Measurements from ENCODE around the gene TM9SF1. TPM values are rescaled to one million over a fixed set of nuclear protein-coding genes. Genes with fewer than 3 reads are reported as not detected.

TM9SF1 gene
- total and polyA plus RNA-seq, 10 donors: 4.7 to 53.6 (median 34.5) TPM

DNA sequence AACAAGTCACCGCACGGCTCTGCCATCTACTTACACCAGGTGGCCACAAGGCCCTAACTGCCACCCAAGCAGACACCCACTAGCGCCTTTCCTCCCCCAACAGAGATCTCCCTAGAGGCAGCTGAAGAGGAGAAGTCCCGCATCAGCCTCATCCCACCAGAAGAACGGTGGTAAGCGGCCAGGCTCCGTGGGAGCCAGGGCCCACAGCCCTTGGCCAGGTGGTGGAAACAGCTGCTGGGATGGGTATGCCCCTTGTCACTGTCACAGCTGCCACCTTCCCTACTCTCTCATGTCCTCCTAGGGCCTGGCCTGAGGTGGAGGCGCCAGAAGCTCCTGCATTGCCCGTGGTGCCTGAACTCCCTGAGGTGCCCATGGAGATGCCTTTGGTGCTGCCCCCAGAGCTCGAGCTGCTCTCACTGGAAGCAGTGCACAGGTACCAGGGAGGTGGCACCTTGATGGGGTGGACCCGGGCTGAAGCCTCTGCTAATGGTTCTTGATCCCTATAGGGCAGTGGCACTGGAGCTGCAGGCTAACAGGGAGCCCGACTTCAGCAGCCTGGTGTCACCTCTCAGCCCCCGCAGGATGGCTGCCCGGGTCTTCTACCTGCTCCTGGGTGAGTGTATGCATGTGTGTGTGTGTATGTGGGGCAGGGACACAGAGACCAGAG lies 15.8 kb downstream of the TM9SF1 start:
- TF ChIP-seq POLR2AphosphoS5 (IDR thresholded peaks at IDR 0.05) (peak; percentile 1 to 52 (median 20)), POLR2A (IDR thresholded peaks at IDR 0.05) (no peak)
- H3K27ac ChIP-seq: no peak overlapping the region

DNA sequence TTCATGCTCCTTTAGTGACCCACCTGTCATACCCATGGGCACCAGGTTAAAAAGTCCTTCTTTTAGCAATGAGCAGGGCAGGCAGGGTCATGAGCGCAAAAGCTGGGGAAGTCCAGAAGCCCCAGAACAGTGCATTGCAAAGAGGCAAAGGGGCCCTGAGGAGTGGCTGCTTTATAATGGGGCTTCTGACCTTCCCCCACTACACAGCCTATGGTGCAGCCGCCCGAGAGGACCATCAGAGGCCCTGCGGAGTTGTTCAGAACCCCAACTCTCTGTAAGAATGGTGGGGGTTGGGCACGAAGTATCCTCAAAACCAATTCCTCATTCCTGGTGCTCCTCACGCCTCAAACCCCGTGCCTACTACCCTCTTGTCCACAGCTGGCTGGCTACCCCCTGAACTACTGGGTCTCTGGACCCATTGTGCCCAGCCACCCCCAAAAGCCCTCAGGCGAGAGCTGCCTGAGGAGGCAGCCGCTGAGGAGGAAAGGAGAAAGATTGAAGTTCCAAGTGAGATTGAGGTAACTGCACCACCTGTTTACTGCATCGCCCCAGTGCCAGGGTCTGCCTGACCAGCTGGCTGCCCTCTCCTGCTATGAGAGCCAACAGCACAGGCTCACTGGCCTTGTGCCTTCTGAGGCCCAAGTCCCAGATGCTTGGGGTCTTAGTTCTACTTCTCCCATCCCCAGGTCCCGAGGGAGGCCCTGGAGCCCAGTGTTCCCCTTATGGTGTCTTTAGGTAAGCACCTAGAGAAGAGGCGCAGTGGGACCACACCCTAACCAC lies 16.7 kb downstream of the TM9SF1 start:
- H3K27ac ChIP-seq: no peak overlapping the region

More for the DNA sequence above, 15.8 kb downstream of the TM9SF1 start:
- H3K36me3 ChIP-seq: peaks cover 2 to 100% (median 88%) of the 10 kb centered on the region in 6 donors
- H3K27me3 ChIP-seq (replicated peaks in 1 of 7): no peaks in the 10 kb centered on the region
- no peak overlapping the region for H3K4me3 ChIP-seq
- intact Hi-C loops (cut with DNase I; ENCODE audit: low total_unique reads): no loop called here
- peak; percentile 56 for DNase-seq
- no peaks in the 10 kb centered on the region for H3K9me3 ChIP-seq
- whole genome bisulfite sequencing, 5 donors: 84 to 90% (median 86%) methylated on average over 10 to 14 of the region's 14 CpGs
- H3K4me1 ChIP-seq: no peaks in the 10 kb centered on the region

DNA sequence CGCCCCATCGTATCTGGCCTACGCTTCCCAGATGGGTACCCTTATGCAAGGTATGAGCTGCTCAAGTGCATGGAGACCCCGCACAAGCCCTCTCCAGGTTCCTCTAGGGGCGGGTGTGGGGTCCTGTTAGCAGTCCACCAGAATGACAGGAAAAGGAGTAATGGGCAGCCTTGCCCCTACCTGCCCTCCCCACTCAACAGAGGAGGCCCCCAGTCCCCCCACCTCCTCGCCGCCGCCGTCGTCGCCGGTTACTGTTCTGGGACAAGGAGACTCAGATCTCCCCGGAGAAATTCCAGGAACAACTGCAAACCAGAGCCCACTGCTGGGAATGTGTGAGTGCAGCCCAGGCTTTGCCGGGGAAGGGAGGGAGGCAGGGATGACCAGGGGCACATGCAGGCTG lies 17.4 kb downstream of the TM9SF1 start:
- TF ChIP-seq POLR2A (IDR thresholded peaks at IDR 0.05) (no peak), POLR2AphosphoS5 (IDR thresholded peaks at IDR 0.05) (no peak)
- TF ChIP-seq, protein P1, sequence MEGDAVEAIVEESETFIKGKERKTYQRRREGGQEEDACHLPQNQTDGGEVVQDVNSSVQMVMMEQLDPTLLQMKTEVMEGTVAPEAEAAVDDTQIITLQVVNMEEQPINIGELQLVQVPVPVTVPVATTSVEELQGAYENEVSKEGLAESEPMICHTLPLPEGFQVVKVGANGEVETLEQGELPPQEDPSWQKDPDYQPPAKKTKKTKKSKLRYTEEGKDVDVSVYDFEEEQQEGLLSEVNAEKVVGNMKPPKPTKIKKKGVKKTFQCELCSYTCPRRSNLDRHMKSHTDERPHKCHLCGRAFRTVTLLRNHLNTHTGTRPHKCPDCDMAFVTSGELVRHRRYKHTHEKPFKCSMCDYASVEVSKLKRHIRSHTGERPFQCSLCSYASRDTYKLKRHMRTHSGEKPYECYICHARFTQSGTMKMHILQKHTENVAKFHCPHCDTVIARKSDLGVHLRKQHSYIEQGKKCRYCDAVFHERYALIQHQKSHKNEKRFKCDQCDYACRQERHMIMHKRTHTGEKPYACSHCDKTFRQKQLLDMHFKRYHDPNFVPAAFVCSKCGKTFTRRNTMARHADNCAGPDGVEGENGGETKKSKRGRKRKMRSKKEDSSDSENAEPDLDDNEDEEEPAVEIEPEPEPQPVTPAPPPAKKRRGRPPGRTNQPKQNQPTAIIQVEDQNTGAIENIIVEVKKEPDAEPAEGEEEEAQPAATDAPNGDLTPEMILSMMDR (IDR thresholded peaks at IDR 0.05 in 8 of 11, conservative IDR thresholded peaks at IDR 0.05 in 3 of 11): no peak
- Histone ChIP-seq H3K4me1 (peaks cover 0 to 4% (median under 1%) of the 10 kb centered on the region in 6 donors), H3K9me3 (no peaks in the 10 kb centered on the region), H3K36me3 (peaks cover 2 to 100% (median 78%) of the 10 kb centered on the region in 6 donors), H3K4me3 (no peak overlapping the region), H3K27ac (no peak overlapping the region), H3K27me3 (replicated peaks in 1 of 7) (no peaks in the 10 kb centered on the region)
- intact Hi-C loops (cut with DNase I; ENCODE audit: low total_unique reads): no loop called here
- no peak for DNase-seq
- 86 to 96% (median 93%) methylated on average over 7 to 14 of the region's 14 CpGs for WGBS, 5 donors

More for the DNA sequence above, 16.7 kb downstream of the TM9SF1 start:
- TF ChIP-seq, protein P1 (IDR thresholded peaks at IDR 0.05 in 8 of 11, conservative IDR thresholded peaks at IDR 0.05 in 3 of 11): no peak
- TF ChIP-seq POLR2AphosphoS5 (IDR thresholded peaks at IDR 0.05) (no peak), POLR2A (IDR thresholded peaks at IDR 0.05) (no peak)
- no peaks in the 10 kb centered on the region for H3K27me3 ChIP-seq (replicated peaks in 1 of 7)
- WGBS, 5 donors: 90 to 94% (median 93%) methylated on average over 5 to 12 of the region's 12 CpGs
- intact Hi-C loops (cut with DNase I; ENCODE audit: low total_unique reads): no loop called here
- H3K4me1 ChIP-seq: no peaks in the 10 kb centered on the region
- H3K4me3 ChIP-seq: no peak overlapping the region
- peak; percentile 29 for DNase-seq
- peaks cover 2 to 100% (median 80%) of the 10 kb centered on the region in 6 donors for H3K36me3 ChIP-seq
- H3K9me3 ChIP-seq: no peaks in the 10 kb centered on the region

DNA sequence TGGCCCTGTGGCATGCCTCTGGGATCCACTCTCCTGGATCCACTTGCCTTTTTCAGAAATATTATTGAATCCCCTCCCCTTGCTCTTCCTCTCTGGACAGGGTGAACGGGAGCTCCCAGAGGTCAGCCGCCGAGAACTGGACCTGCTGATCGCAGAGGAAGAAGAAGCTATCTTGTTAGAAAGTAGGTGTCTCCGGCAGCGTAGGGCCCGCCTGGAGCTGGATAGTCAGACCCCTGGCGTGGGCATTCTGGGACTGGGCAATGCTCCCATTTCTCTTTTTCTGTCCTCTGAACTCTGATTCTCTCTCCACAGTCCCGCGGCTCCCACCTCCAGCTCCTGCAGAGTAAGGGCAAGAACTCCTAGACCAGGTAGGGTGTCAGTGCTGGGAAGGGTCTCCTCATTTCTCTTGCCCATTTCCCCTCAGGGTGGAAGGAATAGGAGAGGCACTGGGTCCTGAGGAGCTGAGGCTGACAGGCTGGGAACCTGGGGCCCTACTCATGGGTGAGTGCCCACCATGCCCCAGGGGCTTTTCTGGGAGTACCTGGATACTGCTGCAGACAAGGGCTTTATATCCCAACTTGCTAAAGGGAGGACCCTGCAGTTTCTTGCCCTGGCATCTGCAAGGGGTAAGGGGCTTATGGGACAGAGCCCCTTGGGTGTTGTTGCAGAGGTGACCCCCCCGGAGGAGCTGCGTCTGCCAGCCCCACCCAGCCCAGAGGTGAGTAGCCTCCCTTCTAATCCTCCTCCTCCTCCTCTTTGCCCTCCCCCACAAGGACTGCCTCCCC lies 18.0 kb downstream of the TM9SF1 start:
- H3K9me3 ChIP-seq: no peaks in the 10 kb centered on the region
- H3K27ac ChIP-seq: no peak overlapping the region
- H3K27me3 ChIP-seq (replicated peaks in 1 of 7): no peaks in the 10 kb centered on the region
- H3K4me1 ChIP-seq: peaks cover 2 to 11% (median 6%) of the 10 kb centered on the region in 6 donors
- no peak for DNase-seq
- intact Hi-C loops (cut with DNase I; ENCODE audit: low total_unique reads): no loop called here
- TF ChIP-seq, protein P1 (IDR thresholded peaks at IDR 0.05 in 8 of 11, conservative IDR thresholded peaks at IDR 0.05 in 3 of 11): no peak
- no peak for TF ChIP-seq POLR2AphosphoS5 (IDR thresholded peaks at IDR 0.05)
- no peak for TF ChIP-seq POLR2A (IDR thresholded peaks at IDR 0.05)
- 93 to 96% (median 93%) methylated on average over 10 to 12 of the region's 12 CpGs for WGBS, 5 donors
- H3K4me3 ChIP-seq: no peak overlapping the region
- peaks cover 2 to 100% (median 74%) of the 10 kb centered on the region in 6 donors for H3K36me3 ChIP-seq
